Stomach (tissue), 9 donors: Measurements from ENCODE around the gene FLNA. TPM values are rescaled to one million over a fixed set of nuclear protein-coding genes. Genes with fewer than 3 reads are reported as not detected.
"Not testable (repeated sequence)": the region's sequence is repeated elsewhere in the genome, so short reads cannot be mapped to it uniquely, and the experiment has no call there.

ENCODE experiments used
- DNase-seq, 2 donors: peaks; one replicate each; pipeline versions ENCODE4 v3.0.0 to v3.0.0-alpha.2; 2013 to 2019
- H3K27ac ChIP-seq, 5 donors: fragments of 200-600 bp in 4 of 5; sonication (generic) in 4 of 5; one replicate each; pipeline ENCODE4 v1.5.1; 2013 to 2019; ENCODE audit warnings: mild to moderate bottlenecking in 1 of 5, moderate library complexity in 1 of 5
- H3K27me3 ChIP-seq, 3 donors: fragments of 200-600 bp; sonication (generic); one replicate each; pipeline ENCODE4 v1.5.1; 2017 to 2019; ENCODE audit warnings: mixed run types in 1 of 3
- H3K36me3 ChIP-seq, 4 donors: fragments of 200-600 bp; sonication (generic); 1 replicate in 3 of 4; 2 replicates in 1 of 4; pipeline ENCODE4 v1.5.1; 2016 to 2019
- H3K4me1 ChIP-seq, 4 donors: fragments of 200-600 bp; sonication (generic); one replicate each; pipeline ENCODE4 v1.5.1; 2016 to 2019
- H3K4me3 ChIP-seq, 4 donors: fragments of 200-600 bp; sonication (generic) in 3 of 4; one replicate each; pipeline ENCODE4 v1.5.1; 2016 to 2019; ENCODE audit warnings: mild to moderate bottlenecking in 1 of 4
- H3K9me3 ChIP-seq, 4 donors: fragments of 200-600 bp; sonication (generic); one replicate each; pipeline ENCODE4 v1.5.1; 2016 to 2019
- EP300 ChIP-seq: sonication (generic); formaldehyde crosslinking; IDR thresholded peaks from one replicate; pipeline ENCODE4 v1.6.1; 2017; ENCODE audit warnings: antibody characterized with exemption
- POLR2A ChIP-seq, 4 donors: fragments of 450-650 bp; IDR thresholded peaks; one replicate each; pipeline ENCODE4 v1.6.1; 2016; ENCODE audit warnings: antibody characterized with exemption in 4 of 4, control low read depth in 2 of 4, mild to moderate bottlenecking in 1 of 4, moderate library complexity in 1 of 4
- POLR2AphosphoS5 ChIP-seq, 3 donors: sonication (generic); formaldehyde crosslinking; IDR thresholded peaks; one replicate each; pipeline ENCODE4 v1.6.1; 2016; ENCODE audit warnings: antibody characterized with exemption in 3 of 3
- WGBS, 5 donors: extraction: QIAGEN DNeasy Blood & Tissue Kit in 3 of 5; methylation state at CpG; one replicate each; pipeline versions ENCODE4 v1.1.5 to v1.1.7; 2013 to 2018; 5-methylcytosine and 5-hydroxymethylcytosine counted together
- intact Hi-C: fragments of 100-400 bp; cut with DNase I; formaldehyde crosslinking; loops from one replicate; pipeline ENCODE4 v1.15.1; 2023; ENCODE audit warnings: low total_unique reads
- polyA plus RNA-seq, 3 donors: library from polyadenylated mRNA; stranded (reverse); fragments of 200-250 nt; gene quantifications; one replicate each; pipeline ENCODE4 v1.2.3, GENCODE V29; 2013
- total RNA-seq, 5 donors: library from RNA; depleted of rRNA; stranded (reverse); fragments of >200 nt; gene quantifications; one replicate each; pipeline versions ENCODE4 v1.1.0 to v1.2.3, GENCODE V29; 2014 to 2016
- TF ChIP-seq, protein P1 (sequence below), 7 experiments: fragments of 450-650 bp in 4 of 7; fragments of 200-600 bp in 3 of 7; sonication (generic) in 3 of 7; IDR thresholded peaks; one replicate each; pipeline ENCODE4 v1.5.1; 2016 to 2019; ENCODE audit warnings: antibody characterized with exemption in 7 of 7, control low read depth in 2 of 7, mild to moderate bottlenecking in 1 of 7
- donor health status: healthy with polysubstance abuse.
- donor health status: Bipolar disorder and iron deficiency.
- donor health status: healthy.

FLNA gene
- total and polyA plus RNA-seq, 8 donors, result 89.2 to 3,511 (median 1,483) TPM

DNA sequence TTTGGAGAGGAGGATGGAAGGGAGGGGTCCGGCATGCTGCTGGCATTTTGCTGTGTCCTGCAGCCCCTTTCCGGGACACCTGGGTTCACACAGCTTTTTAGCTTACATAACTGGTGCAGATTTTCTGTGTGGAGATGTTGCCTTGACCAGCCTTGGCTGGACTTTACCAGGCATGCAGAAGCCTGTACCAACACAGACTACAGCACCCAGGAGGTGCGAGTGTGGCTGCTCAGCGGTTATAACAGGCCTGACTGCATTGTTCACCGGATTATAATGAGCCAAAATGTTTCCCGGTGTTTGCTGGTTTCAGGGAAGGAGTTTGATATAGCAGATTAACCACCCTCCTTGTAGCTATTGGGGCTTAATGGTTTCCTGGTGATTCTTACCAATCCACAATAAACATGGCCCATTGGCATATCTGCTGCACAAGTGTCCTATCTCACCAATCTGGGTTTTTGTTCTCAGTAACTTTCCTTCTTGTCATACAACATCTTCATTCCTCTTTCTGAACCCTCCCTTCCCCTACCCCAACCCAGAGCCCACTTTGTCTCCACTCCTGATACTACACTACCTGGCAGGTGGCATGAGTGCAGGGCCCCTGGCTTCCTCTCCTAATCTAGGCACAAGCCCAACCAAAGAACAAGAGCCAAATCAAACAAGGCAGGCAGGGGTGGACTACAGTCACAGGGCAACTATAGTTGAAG is 27.6 kb upstream of the FLNA start:
- peaks cover 17 to 36% (median 27%) of the 10 kb centered on the region in 4 donors for H3K36me3 ChIP-seq
- H3K27me3 ChIP-seq, result no peaks in the 10 kb centered on the region
- peaks cover 0 to 11% (median 0%) of the 10 kb centered on the region in 4 donors for H3K9me3 ChIP-seq
- no peak for TF ChIP-seq POLR2A (IDR thresholded peaks at IDR 0.05)
- peak in 1 of 3 donors; percentile 2 for TF ChIP-seq POLR2AphosphoS5 (IDR thresholded peaks at IDR 0.05)
- H3K4me3 ChIP-seq, result no peak overlapping the region
- H3K27ac ChIP-seq, result peak overlapping the region in 2 of 5 donors; percentile 33 to 48
- no peak for DNase-seq
- peaks cover 9 to 31% (median 25%) of the 10 kb centered on the region in 4 donors for H3K4me1 ChIP-seq
- 32 to 54% (median 36%) methylated on average over 6 of the region's 6 CpGs for whole genome bisulfite sequencing, 5 donors
- intact Hi-C loops, result no loop called here

DNA sequence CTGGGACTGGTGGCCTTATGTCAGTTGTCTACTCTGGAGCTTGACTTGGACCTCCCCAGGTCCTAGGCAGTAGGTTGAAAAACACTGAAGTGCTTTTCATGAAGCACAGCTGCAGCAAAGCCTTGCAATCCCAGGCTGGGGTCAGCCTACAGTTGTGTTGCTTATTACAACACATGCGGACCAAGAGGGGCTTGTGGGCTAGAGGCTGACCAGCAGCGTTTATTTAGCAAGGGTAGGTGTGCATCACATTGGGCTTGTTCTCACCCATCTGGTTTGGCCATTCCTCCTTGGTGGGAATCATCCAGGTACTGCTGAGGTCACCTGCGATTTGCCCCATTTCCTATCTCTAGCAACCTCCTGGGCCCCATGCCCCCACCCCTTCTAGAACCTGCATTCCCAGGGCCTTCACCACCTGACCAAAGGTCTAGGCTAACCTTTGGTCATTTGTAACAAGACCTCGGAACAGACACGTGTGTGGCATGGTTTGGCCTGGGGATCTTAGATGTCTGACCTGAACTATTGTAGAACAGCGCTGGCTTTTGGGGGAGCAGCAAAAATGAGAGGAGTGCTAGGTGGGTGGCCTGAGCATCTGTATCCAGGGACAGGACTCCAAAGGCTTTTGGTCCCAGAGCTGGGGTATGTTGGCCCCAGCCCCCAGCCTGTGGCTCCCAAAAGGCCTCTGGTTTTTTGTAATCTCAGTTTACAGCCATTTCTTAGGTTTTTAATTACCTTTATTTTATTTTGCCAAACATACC is 26.8 kb upstream of the FLNA start:
- TF ChIP-seq POLR2AphosphoS5 (IDR thresholded peaks at IDR 0.05) (peak in 2 of 3 donors; percentile 38 to 54), EP300 (no peak), POLR2A (IDR thresholded peaks at IDR 0.05) (peak in 1 of 4 donors; percentile 34)
- TF ChIP-seq, protein P1, sequence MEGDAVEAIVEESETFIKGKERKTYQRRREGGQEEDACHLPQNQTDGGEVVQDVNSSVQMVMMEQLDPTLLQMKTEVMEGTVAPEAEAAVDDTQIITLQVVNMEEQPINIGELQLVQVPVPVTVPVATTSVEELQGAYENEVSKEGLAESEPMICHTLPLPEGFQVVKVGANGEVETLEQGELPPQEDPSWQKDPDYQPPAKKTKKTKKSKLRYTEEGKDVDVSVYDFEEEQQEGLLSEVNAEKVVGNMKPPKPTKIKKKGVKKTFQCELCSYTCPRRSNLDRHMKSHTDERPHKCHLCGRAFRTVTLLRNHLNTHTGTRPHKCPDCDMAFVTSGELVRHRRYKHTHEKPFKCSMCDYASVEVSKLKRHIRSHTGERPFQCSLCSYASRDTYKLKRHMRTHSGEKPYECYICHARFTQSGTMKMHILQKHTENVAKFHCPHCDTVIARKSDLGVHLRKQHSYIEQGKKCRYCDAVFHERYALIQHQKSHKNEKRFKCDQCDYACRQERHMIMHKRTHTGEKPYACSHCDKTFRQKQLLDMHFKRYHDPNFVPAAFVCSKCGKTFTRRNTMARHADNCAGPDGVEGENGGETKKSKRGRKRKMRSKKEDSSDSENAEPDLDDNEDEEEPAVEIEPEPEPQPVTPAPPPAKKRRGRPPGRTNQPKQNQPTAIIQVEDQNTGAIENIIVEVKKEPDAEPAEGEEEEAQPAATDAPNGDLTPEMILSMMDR (IDR thresholded peaks at IDR 0.05), result no peak
- peak in 1 of 2 donors; percentile 34 for DNase-seq
- Histone ChIP-seq H3K27me3 (no peaks in the 10 kb centered on the region), H3K4me3 (peak overlapping the region in 2 of 4 donors; percentile 67 to 75), H3K9me3 (peaks cover 0 to 11% (median 0%) of the 10 kb centered on the region in 4 donors), H3K4me1 (peaks cover 9 to 31% (median 25%) of the 10 kb centered on the region in 4 donors), H3K36me3 (peaks cover 17 to 36% (median 27%) of the 10 kb centered on the region in 4 donors), H3K27ac (peak overlapping the region in 4 of 5 donors; percentile 12 to 95 (median 40))
- WGBS, 5 donors, result 21 to 60% (median 44%) methylated on average over 1 to 6 of the region's 6 CpGs
- intact Hi-C loops, result no loop called here

DNA sequence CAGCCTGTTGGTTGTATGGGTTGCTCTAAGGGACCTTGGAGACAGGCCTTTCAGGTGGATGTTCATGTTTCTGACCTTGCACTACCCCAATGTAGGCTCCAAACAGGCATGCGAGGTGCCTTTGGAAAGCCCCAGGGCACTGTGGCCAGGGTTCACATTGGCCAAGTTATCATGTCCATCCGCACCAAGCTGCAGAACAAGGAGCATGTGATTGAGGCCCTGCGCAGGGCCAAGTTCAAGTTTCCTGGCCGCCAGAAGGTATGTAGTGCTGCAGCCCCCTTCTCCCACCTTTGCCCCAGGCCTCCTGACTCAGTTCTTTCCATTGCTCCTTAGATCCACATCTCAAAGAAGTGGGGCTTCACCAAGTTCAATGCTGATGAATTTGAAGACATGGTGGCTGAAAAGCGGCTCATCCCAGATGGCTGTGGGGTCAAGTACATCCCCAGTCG is 26.0 kb upstream of the FLNA start:
- WGBS, 5 donors, result 48 to 78% (median 59%) methylated on average over 4 to 6 of the region's 6 CpGs
- peak overlapping the region in 4 of 5 donors; percentile 95 to 99 (median 98) for H3K27ac ChIP-seq
- H3K27me3 ChIP-seq, intact Hi-C loops, DNase-seq: not testable (repeated sequence)
- H3K4me1 ChIP-seq, result peaks cover 9 to 31% (median 25%) of the 10 kb centered on the region in 4 donors
- H3K4me3 ChIP-seq, result peak overlapping the region in 3 of 4 donors; percentile 12 to 75 (median 67)
- H3K9me3 ChIP-seq, result peaks cover 0 to 11% (median 0%) of the 10 kb centered on the region in 4 donors
- H3K36me3 ChIP-seq, result peaks cover 17 to 36% (median 27%) of the 10 kb centered on the region in 4 donors

DNA sequence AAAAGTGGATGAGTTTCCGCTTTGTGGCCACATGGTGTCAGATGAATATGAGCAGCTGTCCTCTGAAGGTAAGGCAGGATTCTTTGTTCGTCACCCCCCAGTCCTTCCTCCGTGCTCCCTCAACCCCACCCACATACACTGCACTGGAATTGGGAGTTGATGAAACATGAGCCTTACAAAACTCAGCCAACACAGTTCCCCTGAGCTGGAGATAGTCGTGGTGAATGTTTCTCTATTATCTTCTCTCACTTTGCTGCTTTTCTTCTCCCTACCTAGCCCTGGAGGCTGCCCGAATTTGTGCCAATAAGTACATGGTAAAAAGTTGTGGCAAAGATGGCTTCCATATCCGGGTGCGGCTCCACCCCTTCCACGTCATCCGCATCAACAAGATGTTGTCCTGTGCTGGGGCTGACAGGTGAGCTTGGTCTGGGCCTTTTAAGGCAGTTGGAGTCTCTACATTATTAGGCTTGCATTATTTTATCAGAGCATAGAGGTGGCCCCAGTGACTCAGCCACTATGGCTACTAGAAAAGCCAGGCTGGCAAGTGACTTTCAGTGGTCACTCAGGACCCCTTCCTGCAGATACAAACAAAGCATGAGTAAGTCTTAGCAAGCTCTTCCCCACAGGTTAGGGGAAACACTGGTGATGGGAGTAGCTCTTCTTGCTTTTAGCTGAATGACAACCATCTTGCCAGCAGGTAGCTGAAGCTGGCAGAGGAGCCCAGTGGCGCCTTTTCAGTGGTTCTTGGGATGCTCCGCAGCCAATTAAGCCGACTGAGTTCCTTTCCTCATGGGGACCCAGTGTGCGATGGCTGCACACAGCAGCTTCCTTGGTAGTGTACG is 25.3 kb upstream of the FLNA start:
- peaks cover 9 to 31% (median 25%) of the 10 kb centered on the region in 4 donors for H3K4me1 ChIP-seq
- WGBS, 5 donors, result 27 to 54% (median 40%) methylated on average over 11 to 14 of the region's 14 CpGs
- intact Hi-C loops, result no loop called here
- peak overlapping the region; percentile 29 to 99 (median 98) for H3K27ac ChIP-seq
- H3K36me3 ChIP-seq, result peaks cover 17 to 31% (median 26%) of the 10 kb centered on the region in 4 donors
- peak overlapping the region; percentile 61 to 75 (median 69) for H3K4me3 ChIP-seq
- no peak for DNase-seq
- TF ChIP-seq POLR2AphosphoS5 (IDR thresholded peaks at IDR 0.05) (peak in 1 of 3 donors; percentile 20), POLR2A (IDR thresholded peaks at IDR 0.05) (no peak), EP300 (no peak)
- TF ChIP-seq, protein P1 (IDR thresholded peaks at IDR 0.05), result no peak
- no peaks in the 10 kb centered on the region for H3K27me3 ChIP-seq
- peaks cover 0 to 11% (median 0%) of the 10 kb centered on the region in 4 donors for H3K9me3 ChIP-seq
